Myocyte (in vitro differentiated cells): ENCODE measurements around the gene GPR39. TPM values are rescaled to one million over a fixed set of nuclear protein-coding genes. Genes with fewer than 3 reads are reported as not detected.
A peak's percentile ranks its signal among the peaks of the same experiment; 100 is the strongest.

Source experiments
- DNase-seq: peaks from one replicate; pipeline ENCODE4 v3.0.0-alpha.2; 2012; ENCODE audit warnings: low read depth
- total RNA-seq: library from RNA; depleted of rRNA; stranded (reverse); fragments of >200 nt; gene quantifications from 2 replicates; pipeline ENCODE4 v1.2.3, GENCODE V29; 2014

The GPR39 gene
- total RNA-seq, 1 donor from 2014 or later, result 0.59 TPM

GRCh38 chr2:132668987-132669907 lies 252.6 kb downstream of the GPR39 start:
- DNase-seq, result no peak

- peak; percentile 10 for DNase-seq
These were observed 253.4 kb downstream of the GPR39 start, which contains the start of gene LYPD1 for GRCh38 chr2:132669908-132670495. Gene LYPD1 (minus strand): TSS chr2:132670205. CDS start chr2:132669932, 273 bp downstream.

- peak; percentile 35 for DNase-seq
These were observed 254.0 kb downstream of the GPR39 start for GRCh38 chr2:132670496-132671150.

DNA sequence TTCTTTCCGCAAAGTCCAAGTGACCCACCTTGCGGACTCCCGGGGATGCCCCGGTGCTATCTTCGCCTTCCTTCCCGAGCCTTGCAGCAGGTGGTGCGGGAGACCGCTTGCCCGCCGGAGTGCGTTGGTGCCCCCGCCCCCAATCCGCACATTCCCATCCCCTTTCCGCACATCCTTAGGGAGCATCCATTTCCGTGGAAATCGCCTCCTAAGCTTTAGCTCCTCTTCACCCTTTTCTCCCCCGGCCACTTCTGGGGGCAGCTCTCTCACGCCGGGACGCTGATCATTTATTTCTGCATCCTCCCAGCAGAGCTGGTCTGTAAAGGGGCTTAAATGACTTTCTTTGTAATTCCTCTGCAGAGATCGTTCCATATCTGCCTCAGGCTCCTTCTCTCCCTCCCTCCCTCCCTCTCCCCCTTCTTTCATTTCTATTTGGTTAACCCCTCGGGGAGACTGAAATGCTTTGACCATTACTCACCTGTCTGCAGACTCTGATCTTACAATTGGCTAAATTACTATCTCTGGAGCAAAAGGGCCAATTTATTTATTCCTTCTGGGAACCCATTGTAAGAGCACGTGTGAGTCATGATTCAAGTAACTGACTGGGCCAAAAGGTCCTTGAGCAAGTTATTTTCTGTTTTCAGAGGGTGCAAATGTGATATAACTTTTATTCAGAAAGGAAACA lies 254.7 kb downstream of the GPR39 start:
- peak; percentile 37 for DNase-seq

DNA sequence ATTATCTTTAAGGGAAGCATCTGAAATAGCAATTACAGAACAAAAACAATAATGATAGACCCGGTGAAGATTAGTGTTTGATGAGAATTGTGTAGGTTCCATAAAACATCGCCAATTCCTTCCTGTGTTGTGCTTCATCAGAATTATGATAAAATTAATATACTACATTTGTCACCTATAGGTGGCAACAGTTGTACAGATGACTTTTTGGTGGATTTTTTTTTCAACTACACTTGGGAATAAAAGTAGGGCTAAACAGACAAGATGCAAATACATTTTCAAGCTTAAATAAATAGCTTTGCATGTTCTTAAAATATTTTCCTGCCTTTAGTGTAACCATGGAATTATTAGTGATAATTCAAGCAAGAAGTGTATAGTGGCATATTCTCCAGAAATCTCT lies 260.4 kb downstream of the GPR39 start:
- no peak for DNase-seq

DNA sequence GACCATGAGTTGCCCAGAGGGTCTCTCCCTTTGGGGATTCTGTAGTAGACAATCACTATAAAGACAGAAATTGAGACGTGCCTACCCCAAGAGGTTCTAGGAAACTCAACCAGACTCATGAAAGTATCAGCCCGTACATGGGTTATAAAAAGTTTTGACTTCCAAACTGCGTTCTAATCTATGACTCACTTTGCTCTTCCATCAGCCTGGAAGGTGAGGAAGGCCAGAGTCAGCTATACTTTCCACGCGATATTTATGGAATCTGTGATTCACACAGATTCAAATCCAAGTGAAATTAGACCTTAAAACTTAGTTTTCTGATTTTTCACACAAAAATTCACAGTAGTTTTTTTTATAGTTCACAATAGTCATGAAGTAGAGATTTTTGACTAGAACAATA lies 261.1 kb downstream of the GPR39 start:
- no peak for DNase-seq

DNA sequence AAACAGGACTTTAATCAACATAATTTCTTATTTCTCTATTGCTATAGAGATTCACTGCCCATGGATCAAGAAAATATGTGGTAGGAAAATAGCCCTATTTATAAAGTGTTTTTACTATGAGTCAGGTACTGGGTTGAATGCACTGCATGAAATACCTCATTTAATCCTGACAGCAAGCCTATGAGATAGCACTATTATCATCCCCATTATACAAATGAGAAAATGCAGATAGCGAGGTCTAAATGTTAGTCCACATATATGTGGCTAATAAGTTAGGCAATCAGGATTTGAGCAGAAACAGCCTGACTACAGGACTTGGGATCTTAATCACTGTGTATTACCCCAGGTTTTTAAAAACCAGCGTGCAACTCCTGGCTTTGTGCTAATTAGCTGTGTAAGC lies 261.9 kb downstream of the GPR39 start:
- no peak for DNase-seq

DNA sequence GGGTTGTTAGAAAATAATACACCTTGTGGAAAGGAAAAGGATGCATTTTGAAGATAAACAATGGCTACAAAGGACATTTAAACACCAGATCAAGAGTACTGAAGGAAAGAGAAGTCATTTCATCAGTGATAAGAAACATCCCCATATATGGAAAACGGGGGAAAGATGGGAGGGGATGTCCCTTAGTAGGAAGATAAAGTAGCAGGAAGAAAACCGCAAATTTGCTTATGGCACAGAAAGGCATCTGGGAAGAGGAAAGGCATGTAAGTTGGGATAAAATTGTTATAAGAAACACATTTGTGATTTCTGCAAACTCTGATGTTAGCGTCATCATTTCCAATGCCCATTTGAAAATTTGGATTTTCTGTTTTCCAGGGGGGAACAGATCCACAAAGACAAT lies 263.9 kb downstream of the GPR39 start:
- DNase-seq, result no peak

GRCh38 chr2:132681766-132682165 lies 265.2 kb downstream of the GPR39 start:
- DNase-seq, result no peak

DNA sequence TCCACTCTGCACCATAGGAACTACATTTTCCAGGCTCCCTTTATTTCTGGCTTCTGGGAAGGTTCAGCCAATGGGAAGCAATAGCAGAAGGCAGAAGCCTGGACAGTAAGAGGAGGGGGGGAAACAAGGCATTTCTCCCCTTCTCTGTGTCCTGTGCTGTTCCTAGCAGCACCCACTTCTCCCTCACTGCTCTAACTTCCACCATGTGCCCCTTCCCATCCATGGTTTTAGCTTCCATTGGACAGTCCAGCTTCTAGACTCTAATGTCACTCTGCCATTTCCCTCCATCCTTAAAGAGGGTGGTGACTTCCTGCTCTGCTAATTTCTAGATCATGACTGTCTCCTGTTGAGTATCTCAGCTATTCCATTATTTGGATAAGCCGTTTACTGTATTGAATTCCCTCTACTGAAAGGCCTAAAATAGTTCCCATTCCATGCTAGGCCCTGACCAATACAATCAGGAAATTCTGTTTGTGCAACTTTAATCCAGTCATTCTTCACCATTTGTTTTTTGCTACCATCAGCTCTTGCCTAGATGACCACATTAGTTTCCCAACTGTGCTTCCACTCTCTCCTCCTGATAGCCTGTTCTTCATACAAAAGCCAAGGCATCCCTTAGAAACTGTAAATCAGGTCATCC lies 274.2 kb downstream of the GPR39 start:
- peak; percentile 29 for DNase-seq

GRCh38 chr2:132691556-132691955 lies 275.0 kb downstream of the GPR39 start:
- peak; percentile 32 for DNase-seq

GRCh38 chr2:132692816-132693215 lies 276.2 kb downstream of the GPR39 start:
- DNase-seq, result no peak
